Measurements from ENCODE around the gene LRRC9. TPM values are rescaled to one million over a fixed set of nuclear protein-coding genes. Genes with fewer than 3 reads are reported as not detected.
"Not testable (repeated sequence)": the region's sequence is repeated elsewhere in the genome, so short reads cannot be mapped to it uniquely, and the experiment has no call there.

Gene LRRC9
- polyA plus RNA-seq (ENCODE audit: insufficient read length in 3 of 3): 1 to 10 TPM; 1.9 to 2.3 (median 1.9) TPM

GRCh38 chr14:59919570-59920377 is at the start of gene LRRC9:
Gene LRRC9, plus strand, starts transcription at chr14:59920144.
- peak; percentile 36 to 63 (median 45) for DNase-seq (ENCODE audit: low read depth in 3 of 3, low spot score in 2 of 3)

GRCh38 chr14:59870277-59871165 is 49.4 kb upstream of the LRRC9 start, which contains the start of gene RTN1:
Gene RTN1, minus strand, starts transcription at chr14:59870776. Its CDS starts 146 bp downstream, at chr14:59870630.
- DNase-seq (ENCODE audit: low read depth in 3 of 3, low spot score in 2 of 3): peak in 2 of 3 donors; percentile 38 to 41

GRCh38 chr14:59871166-59871495 is 48.8 kb upstream of the LRRC9 start:
- no peak for DNase-seq (ENCODE audit: low read depth in 3 of 3, low spot score in 2 of 3)

GRCh38 chr14:59882957-59883356 is 37.0 kb upstream of the LRRC9 start:
- no peak for DNase-seq (ENCODE audit: low read depth in 3 of 3, low spot score in 2 of 3)

- DNase-seq (ENCODE audit: low read depth in 3 of 3, low spot score in 2 of 3): no peak
These were observed 29.3 kb upstream of the LRRC9 start for GRCh38 chr14:59890676-59891075.

- DNase-seq (ENCODE audit: low read depth in 3 of 3, low spot score in 2 of 3): no peak
These were observed 24.2 kb upstream of the LRRC9 start for GRCh38 chr14:59895721-59896120.

GRCh38 chr14:59897757-59898383 is 22.1 kb upstream of the LRRC9 start:
- peak in 1 of 3 donors; percentile 21 for DNase-seq (ENCODE audit: low read depth in 3 of 3, low spot score in 2 of 3)

- DNase-seq (ENCODE audit: low read depth in 3 of 3, low spot score in 2 of 3): no peak
These were observed 19.4 kb upstream of the LRRC9 start for GRCh38 chr14:59900556-59900955.

GRCh38 chr14:59904184-59904583 is 15.8 kb upstream of the LRRC9 start:
- DNase-seq (ENCODE audit: low read depth in 3 of 3, low spot score in 2 of 3): no peak

- DNase-seq (ENCODE audit: low read depth in 3 of 3, low spot score in 2 of 3): no peak
These were observed 14.8 kb upstream of the LRRC9 start for GRCh38 chr14:59905188-59905587.

- DNase-seq (ENCODE audit: low read depth in 3 of 3, low spot score in 2 of 3): no peak
These were observed 7.5 kb upstream of the LRRC9 start for GRCh38 chr14:59912443-59912842.

- DNase-seq (ENCODE audit: low read depth in 3 of 3, low spot score in 2 of 3): no peak
These were observed 6.8 kb upstream of the LRRC9 start for GRCh38 chr14:59913187-59913586.

GRCh38 chr14:59918824-59919569 is 947 bp upstream of the LRRC9 start:
- peak; percentile 10 to 33 (median 32) for DNase-seq (ENCODE audit: low read depth in 3 of 3, low spot score in 2 of 3)

GRCh38 chr14:59920378-59920683 is 387 bp downstream of the LRRC9 start:
- DNase-seq (ENCODE audit: low read depth in 3 of 3, low spot score in 2 of 3): no peak

- DNase-seq (ENCODE audit: low read depth in 3 of 3, low spot score in 2 of 3): no peak
These were observed 5.9 kb downstream of the LRRC9 start for GRCh38 chr14:59925797-59926196.

GRCh38 chr14:59926534-59926933 is 6.6 kb downstream of the LRRC9 start:
- no peak for DNase-seq (ENCODE audit: low read depth in 3 of 3, low spot score in 2 of 3)

GRCh38 chr14:59931237-59931636 is 11.3 kb downstream of the LRRC9 start:
- no peak for DNase-seq (ENCODE audit: low read depth in 3 of 3, low spot score in 2 of 3)

GRCh38 chr14:59936145-59936544 is 16.2 kb downstream of the LRRC9 start:
- no peak for DNase-seq (ENCODE audit: low read depth in 3 of 3, low spot score in 2 of 3)

GRCh38 chr14:59939828-59940227 is 19.9 kb downstream of the LRRC9 start:
- DNase-seq (ENCODE audit: low read depth in 3 of 3, low spot score in 2 of 3): no peak

GRCh38 chr14:59942296-59942862 is 22.4 kb downstream of the LRRC9 start:
- not testable (repeated sequence) for DNase-seq (ENCODE audit: low read depth in 3 of 3, low spot score in 2 of 3)
